Colonic mucosa (tissue), 4 donors: Measurements from ENCODE around the gene SLIT3. TPM values are rescaled to one million over a fixed set of nuclear protein-coding genes. Genes with fewer than 3 reads are reported as not detected.

Experiments
- DNase-seq: peaks from one replicate; pipeline ENCODE4 v3.0.0-alpha.2; 2020
- H3K27ac ChIP-seq: fragments of 200-600 bp; one replicate; pipeline ENCODE4 v1.8.0; 2021
- H3K27me3 ChIP-seq: fragments of 200-600 bp; one replicate; pipeline ENCODE4 v1.8.0; 2021
- H3K36me3 ChIP-seq: fragments of 200-600 bp; one replicate; pipeline ENCODE4 v1.8.0; 2021
- H3K4me1 ChIP-seq: fragments of 200-600 bp; one replicate; pipeline ENCODE4 v1.8.0; 2021; ENCODE audit warnings: mild to moderate bottlenecking
- H3K4me3 ChIP-seq: fragments of 200-600 bp; one replicate; pipeline ENCODE4 v1.8.0; 2021
- H3K9ac ChIP-seq, 2 donors: one replicate each; pipeline ENCODE4 v1.7.0; 2013; ENCODE audit warnings: control low read depth in 2 of 2, low read depth in 2 of 2, low read length in 2 of 2
- H3K9me3 ChIP-seq: fragments of 200-600 bp; one replicate; pipeline ENCODE4 v1.8.0; 2021
- intact Hi-C: fragments of 100-400 bp; cut with DNase I; formaldehyde crosslinking; loops from one replicate; pipeline ENCODE4 v1.14.1; 2022
- total RNA-seq, 2 donors: library from RNA; stranded (reverse); fragmentation: NEBNext Ultra II Directional in 1 of 2; extraction: Animal tissue kit (Norgen Biotek cat#: 25700) in 1 of 2; gene quantifications; one replicate each; pipeline ENCODE4 v1.2.1, GENCODE V29; 2021
- TF ChIP-seq, protein P1 (sequence below): fragments of 200-600 bp; IDR thresholded peaks from one replicate; pipeline ENCODE4 v1.8.0; 2022; ENCODE audit warnings: antibody characterized with exemption, mild to moderate bottlenecking
- donor health status: healthy.
- donor health status: DM: no; HTN: no; CAD: no.
- donor health status: DM: no; HTN: no; CAD: no.

SLIT3 gene
- total RNA-seq, 2 donors from 2014 or later = 3.4 to 7.6 TPM

GRCh38 chr5:168883991-168884390 is 416.9 kb downstream of the SLIT3 start:
- Histone ChIP-seq H3K9ac (no peak overlapping the region), H3K4me1 (no peaks in the 10 kb centered on the region), H3K36me3 (no peaks in the 10 kb centered on the region), H3K27ac (no peak overlapping the region), H3K4me3 (no peak overlapping the region), H3K9me3 (no peaks in the 10 kb centered on the region), H3K27me3 (no peaks in the 10 kb centered on the region)
- intact Hi-C loops = no loop called here
- no peak for DNase-seq
- TF ChIP-seq, protein P1, sequence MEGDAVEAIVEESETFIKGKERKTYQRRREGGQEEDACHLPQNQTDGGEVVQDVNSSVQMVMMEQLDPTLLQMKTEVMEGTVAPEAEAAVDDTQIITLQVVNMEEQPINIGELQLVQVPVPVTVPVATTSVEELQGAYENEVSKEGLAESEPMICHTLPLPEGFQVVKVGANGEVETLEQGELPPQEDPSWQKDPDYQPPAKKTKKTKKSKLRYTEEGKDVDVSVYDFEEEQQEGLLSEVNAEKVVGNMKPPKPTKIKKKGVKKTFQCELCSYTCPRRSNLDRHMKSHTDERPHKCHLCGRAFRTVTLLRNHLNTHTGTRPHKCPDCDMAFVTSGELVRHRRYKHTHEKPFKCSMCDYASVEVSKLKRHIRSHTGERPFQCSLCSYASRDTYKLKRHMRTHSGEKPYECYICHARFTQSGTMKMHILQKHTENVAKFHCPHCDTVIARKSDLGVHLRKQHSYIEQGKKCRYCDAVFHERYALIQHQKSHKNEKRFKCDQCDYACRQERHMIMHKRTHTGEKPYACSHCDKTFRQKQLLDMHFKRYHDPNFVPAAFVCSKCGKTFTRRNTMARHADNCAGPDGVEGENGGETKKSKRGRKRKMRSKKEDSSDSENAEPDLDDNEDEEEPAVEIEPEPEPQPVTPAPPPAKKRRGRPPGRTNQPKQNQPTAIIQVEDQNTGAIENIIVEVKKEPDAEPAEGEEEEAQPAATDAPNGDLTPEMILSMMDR = no peak

DNA sequence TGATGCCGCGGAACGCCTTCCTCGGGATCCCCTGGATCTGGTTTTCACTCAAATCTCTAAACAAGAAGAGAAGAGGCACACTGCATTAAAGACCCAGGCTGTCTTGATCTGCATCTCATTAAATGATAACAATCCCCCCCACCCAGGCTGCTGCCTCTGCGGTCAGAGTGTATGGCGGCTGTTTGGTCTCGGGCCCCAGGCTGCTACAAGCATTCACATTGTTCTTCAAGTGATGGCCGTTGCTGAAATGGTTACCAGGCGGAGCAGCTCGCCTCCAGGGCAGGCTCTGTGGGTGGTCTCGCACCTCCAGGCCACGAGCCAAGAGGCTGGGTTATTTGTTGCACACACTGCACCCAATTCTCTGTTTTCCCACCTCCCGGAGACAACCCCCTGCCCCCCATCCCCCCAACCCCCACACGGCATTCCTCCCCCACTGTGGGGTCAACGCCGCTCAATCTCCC is 417.6 kb downstream of the SLIT3 start:
- no peak overlapping the region for H3K27ac ChIP-seq
- intact Hi-C loops = no loop called here
- TF ChIP-seq, protein P1 = no peak
- no peaks in the 10 kb centered on the region for H3K9me3 ChIP-seq
- H3K9ac ChIP-seq = no peak overlapping the region
- no peaks in the 10 kb centered on the region for H3K27me3 ChIP-seq
- no peak overlapping the region for H3K4me3 ChIP-seq
- H3K4me1 ChIP-seq = no peaks in the 10 kb centered on the region
- DNase-seq = no peak
- H3K36me3 ChIP-seq = no peaks in the 10 kb centered on the region

DNA sequence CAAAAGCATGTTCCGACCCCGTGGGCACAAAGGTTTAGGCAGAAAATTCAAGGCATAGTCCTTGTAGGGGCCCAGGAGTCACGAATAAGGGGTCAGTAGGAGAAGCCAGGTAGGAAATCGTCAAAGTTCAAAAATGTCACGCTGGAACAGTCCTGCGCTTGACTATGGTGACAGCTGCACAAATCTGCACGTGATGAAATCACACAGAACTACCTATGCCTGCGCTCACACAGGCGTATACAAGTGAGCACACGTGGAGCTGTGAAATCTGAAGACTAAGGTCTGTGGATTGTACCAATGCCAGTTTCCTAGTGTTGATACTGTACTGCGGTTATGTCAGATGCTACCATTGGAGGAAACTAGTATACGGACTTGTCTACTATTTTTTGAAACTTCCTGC is 418.7 kb downstream of the SLIT3 start:
- Histone ChIP-seq H3K4me3 (no peak overlapping the region), H3K27ac (no peak overlapping the region), H3K27me3 (no peaks in the 10 kb centered on the region), H3K9ac (no peak overlapping the region), H3K9me3 (no peaks in the 10 kb centered on the region), H3K4me1 (no peaks in the 10 kb centered on the region), H3K36me3 (no peaks in the 10 kb centered on the region)
- no peak for DNase-seq
- TF ChIP-seq, protein P1 = no peak
- intact Hi-C loops = no loop called here

DNA sequence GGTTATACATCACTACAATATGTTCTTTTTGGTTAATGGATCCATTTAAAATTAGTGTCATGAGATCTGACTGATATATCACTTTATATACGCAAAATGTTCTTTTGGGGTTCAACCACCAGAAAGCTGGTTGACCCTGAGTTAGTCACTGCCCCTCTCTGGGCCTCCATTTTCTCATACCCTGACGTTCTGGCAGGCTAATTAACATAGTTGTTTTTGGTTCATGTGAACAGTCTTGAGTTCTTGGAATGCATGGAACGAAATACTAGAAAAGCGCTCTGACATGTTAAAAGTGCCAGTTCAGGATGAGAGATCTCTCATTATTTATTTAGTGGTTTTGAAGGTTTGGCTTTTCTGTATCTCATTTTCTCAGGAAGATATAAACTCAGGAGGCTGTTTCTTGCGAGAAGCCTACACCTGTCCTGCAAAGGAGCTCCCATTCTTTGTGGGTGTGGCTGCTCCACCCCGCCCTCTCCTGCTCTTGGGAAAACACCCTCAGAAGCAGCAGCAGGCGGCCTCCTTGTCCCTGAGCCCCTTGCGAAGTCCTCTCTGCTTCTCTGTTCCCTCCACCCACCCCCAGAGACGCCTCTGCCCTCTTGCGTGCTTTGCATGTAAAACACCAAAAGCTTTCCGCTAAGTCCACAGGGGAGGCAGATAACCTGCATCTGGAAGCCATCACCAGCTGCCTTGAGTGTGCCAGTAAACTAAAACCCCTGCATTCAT is 419.4 kb downstream of the SLIT3 start:
- no peak overlapping the region for H3K9ac ChIP-seq
- no peaks in the 10 kb centered on the region for H3K9me3 ChIP-seq
- H3K27ac ChIP-seq = no peak overlapping the region
- DNase-seq = no peak
- intact Hi-C loops = no loop called here
- no peaks in the 10 kb centered on the region for H3K27me3 ChIP-seq
- H3K4me1 ChIP-seq = no peaks in the 10 kb centered on the region
- no peaks in the 10 kb centered on the region for H3K36me3 ChIP-seq
- H3K4me3 ChIP-seq = no peak overlapping the region
- TF ChIP-seq, protein P1 = no peak

- Histone ChIP-seq H3K27ac (no peak overlapping the region), H3K36me3 (no peaks in the 10 kb centered on the region), H3K9me3 (no peaks in the 10 kb centered on the region), H3K9ac (no peak overlapping the region), H3K4me1 (no peaks in the 10 kb centered on the region), H3K27me3 (no peaks in the 10 kb centered on the region), H3K4me3 (no peak overlapping the region)
- no peak for DNase-seq
- TF ChIP-seq, protein P1 = no peak
- intact Hi-C loops = no loop called here
Measured at GRCh38 chr5:168879929-168880328, 421.0 kb downstream of the SLIT3 start.
